HT1080 (cell line): ENCODE data around the gene F8. TPM values are rescaled to one million over a fixed set of nuclear protein-coding genes. Genes with fewer than 3 reads are reported as not detected.

Experiments
- DNase-seq: peaks from one replicate; pipeline ENCODE4 v3.0.0-alpha.2; 2015; ENCODE audit warnings: low read depth
- polyA plus RNA-seq, 2 experiments: library from polyadenylated mRNA; depleted of rRNA; stranded (reverse); fragments of >200 nt; gene quantifications; 2 replicates each; pipeline ENCODE4 v1.2.3, GENCODE V29; 2015
- total RNA-seq: library from RNA; depleted of rRNA; stranded (reverse); fragments of >200 nt; shearing (Covaris generic); gene quantifications from 2 replicates; pipeline ENCODE4 v1.2.3, GENCODE V29; 2014; rRNA removed

The F8 gene
- total RNA-seq, result 0.33 and 0.69 TPM in 2 replicates
- 2.5 TPM in 2 replicates for polyA plus RNA-seq (2015; cell fraction: cytosol; rRNA removed)
- 0.90 and 1.8 TPM in 2 replicates for polyA plus RNA-seq (2015; cell fraction: nucleus; rRNA removed)

GRCh38 chrX:155022585-155022984 is at the start of gene F8:
F8 (minus strand) TSS chrX:155022723; CDS start chrX:155022552, 171 bp downstream.
- DNase-seq, result no peak

DNA sequence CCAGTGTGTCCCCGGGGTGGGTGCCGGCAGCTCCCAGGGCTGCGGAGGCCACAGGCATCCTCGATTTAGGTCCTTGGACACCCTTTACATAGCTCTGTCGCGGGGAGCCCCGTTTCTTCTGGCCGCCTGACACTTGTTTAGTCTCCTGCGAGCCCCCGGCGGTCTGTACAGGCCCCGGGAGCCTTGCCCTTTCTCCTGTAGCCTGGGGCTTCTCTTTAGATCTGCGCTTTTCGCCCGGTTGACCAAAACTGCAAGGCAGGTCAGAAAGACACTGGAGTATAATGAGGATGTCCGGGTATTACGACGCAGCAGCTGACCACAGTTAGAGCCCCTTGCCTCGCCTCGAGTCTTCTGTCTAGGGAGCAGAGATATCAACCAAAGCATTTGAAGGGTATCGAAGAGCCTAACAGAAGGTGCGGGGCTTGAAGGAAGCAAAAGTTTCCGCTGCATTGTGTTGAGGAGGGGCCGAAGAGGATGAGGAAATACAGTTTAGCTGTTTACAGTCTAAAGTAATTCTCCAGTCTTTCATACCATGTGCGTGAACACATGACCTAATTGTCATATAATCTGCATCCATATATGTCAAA is 49.3 kb upstream of the F8 start:
- DNase-seq, result no peak

- DNase-seq, result peak; percentile 61
Observed at GRCh38 chrX:155070975-155071693, 48.6 kb upstream of the F8 start, which contains the start of the genes BRCC3, CMC4 and MTCP1. BRCC3 (plus strand) TSS chrX:155071508; CDS start chrX:155071528, 20 bp downstream. CMC4 (minus strand) TSS chrX:155071136; CDS start chrX:155064023, 7,113 bp downstream. MTCP1 (minus strand) TSS chrX:155071136; CDS start chrX:155066010, 5,126 bp downstream.

- no peak for DNase-seq
Observed at GRCh38 chrX:155070663-155070974, 48.1 kb upstream of the F8 start.

DNA sequence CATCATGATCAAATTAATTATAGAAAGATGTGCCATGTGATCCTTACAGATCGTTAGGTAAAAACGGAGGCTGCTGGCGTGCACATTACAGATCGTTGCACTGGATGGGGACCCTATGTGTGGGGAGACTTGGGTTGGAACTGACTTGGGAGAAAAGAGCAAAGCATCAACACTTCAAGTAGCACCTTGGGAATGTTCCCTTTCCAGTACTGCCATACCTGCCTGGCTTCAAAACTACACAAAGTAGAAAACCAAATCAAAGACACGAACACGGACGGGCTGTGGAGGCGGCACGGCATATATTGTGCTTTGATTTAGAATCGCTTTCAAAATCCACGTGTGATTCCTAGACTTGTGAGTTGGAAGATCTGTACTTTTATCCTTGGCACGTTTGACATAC is 47.5 kb upstream of the F8 start:
- no peak for DNase-seq

GRCh38 chrX:155069414-155069813 is 46.9 kb upstream of the F8 start:
- no peak for DNase-seq

DNA sequence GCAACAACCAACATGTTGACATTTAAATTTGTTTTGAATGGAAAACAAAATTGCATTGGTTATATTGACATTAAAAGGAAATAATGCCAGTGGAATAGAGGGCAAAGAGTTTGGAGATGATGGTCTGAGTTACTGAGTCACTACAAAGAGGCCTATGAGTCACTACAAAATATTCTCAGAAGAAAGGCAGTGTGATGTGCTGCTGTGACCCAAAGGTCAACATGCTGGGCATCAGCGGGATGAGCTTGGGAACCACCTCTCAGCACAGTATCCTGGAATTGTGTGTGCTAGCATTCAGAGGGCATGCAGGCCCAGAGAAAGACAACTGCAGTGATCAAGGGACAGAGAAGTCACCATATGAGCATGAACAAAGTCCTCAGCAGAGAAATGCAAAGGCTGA is 45.6 kb upstream of the F8 start:
- peak; percentile 79 for DNase-seq

DNA sequence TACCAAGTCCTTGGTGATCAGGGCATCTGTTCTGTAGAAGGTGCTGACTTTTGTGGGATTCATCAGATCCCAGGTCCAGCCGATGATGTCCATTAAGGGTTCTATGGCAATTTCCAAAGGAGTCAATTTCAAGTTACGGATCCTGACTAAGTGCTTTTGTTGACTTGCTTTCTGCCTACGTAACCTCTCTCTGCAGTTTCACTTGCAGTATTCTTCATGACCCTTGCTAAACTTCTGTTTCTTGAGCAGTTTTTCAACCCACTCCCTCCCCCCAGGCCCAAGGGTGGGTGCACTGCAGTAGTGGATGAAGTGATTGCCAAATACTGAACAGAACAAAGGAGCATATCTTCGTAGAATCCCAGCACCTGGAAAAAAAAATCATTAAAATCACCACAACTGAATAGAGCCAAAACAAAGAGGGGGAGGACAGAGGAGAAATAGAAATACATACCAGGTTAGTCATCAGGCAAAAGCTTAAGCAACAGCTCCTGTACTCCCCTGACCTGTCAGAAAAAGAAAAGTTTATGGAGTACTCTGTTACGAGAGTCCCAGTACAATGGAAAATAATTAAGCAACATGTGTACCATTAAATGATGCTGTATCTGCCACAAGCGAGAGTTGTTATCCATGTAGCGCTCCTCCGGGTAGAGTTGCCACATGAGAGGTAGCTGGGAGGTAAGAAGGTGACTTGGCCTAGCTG is 42.7 kb upstream of the F8 start:
- peak; percentile 53 for DNase-seq

GRCh38 chrX:155061760-155062159 is 39.2 kb upstream of the F8 start:
- DNase-seq, result no peak

DNA sequence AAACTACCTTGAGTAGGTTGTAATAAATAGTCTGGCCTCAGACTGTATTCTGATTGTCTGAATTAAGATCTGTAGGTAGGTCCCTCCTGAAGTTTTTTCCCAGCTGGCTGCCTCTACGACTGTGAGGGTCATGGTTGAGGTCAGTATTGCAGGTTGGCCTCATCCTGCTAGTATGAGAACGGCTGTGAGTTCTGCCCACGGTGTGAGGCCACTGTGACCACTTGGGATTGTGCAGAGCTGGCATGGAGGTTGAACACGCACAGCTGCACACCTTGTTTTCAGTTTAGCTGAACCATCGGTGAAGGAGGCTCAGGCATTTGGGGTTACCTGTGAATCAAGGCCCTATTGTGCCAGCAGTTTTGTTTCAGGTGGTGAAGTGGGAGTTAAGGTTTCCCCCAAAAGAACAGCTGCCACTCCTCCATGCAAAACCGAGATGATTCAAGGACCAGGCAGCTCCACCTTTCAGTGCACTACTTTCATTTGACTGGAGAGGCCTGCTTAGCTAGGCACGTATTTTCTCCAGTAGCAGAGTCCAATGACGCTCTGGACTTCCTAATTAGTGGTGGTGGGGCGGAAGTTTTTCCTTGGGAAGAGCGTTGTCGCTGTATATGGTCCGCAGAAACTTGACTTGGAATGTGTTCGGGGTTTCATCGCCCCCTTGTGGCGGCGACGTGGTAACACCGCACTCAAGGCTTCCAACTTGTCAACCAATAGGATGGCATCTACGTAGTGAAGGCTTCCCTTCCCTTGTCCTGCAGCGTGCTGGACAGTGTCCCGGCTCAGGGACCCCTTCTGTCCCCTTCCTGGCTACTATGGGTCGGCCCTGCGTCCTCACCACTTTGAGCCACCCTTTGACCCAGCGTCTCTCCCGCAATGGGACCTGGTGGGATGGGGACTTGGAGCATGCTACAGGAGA is 34.6 kb upstream of the F8 start:
- peak; percentile 70 for DNase-seq

DNA sequence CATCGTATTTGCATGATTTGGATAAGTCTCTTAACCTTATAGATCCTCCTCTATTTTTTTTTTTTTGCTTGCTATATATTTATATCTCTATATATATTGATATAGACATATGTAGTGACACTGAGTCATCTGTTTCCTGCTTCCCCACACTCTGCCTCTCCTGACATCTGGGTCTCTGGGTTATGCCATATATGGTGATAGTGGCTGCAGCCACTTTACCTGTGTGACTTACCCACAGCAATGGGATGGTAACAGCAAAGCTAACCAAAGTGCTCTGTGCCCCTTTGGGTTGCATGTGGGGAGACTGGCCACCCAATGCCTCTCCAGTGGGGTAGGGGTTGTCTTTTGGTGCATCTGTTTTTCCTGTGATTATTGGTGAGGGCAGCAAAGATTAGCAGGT is 33.9 kb upstream of the F8 start:
- DNase-seq, result no peak

- DNase-seq, result no peak
Observed at GRCh38 chrX:155055494-155055893, 33.0 kb upstream of the F8 start.

DNA sequence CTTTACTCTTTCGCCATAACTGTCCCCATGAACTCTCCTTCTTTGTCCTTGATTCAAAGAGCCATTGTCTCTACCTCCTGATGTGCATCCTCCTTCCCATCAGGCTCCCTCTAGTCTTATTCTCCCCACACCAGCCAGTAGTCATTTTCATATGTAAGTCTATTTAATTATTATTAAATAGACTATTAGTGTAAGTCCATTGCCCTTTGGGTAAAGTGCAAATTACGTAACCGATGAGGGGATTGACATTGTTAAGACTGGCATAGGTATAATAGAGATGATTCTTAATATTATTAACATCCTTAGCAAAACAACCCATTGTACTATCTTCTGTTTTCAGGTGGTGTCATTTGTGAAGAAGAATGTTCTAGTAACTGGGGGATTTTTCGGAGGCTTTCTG is 31.7 kb upstream of the F8 start:
- DNase-seq, result no peak

DNA sequence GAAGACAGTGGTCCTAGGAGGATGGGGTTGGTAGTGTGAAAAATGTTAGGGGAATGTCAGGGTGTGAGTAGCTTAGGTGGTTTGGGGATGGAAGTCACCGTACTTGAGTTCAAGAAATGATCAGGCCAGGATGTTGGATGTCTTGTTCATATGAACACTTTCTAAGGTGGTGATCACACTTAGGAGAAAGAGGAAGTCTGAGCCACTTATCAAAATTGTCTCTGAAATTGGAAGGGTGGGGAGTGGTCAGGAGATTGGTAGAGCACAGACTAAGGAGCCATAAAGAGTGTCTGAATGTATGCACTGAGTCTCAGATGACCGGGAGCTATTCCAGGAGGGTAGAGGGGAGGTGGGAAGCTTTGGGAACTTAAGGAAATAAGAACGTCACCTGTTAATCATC is 31.1 kb upstream of the F8 start:
- DNase-seq, result no peak

GRCh38 chrX:155052738-155053498 is 30.4 kb upstream of the F8 start:
- no peak for DNase-seq

DNA sequence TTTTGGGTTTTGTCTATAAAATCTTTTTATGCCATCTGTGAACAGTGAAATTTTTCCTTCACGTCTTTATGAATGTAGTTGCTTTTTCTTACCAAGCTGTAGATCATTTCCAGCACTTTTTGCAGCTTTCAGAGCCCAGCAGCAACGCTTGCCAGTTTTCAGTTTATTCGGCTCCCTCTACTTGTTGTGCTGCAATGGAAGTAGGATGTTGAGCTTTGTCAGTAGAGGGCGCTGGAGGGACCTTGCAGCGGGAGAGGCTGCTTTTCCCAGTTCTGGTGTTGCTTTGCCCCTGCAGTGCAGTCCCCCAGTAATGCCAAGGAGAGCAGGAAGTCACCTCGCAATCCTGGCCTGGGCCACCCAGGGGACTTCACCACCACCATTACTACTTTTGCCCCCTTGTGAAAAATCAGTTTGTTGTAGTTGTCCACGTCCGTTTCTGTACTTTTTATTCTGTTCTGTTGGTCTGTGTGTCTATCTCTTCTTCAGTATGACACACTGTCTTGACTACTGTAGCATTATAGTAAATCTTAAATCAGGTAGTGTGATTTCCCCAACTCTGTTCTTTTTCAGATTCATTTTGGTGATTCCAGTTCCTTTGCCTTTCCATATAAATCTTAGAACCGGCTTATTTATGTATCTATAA is 26.6 kb upstream of the F8 start:
- DNase-seq, result peak; percentile 48

GRCh38 chrX:155046811-155047528 is 24.4 kb upstream of the F8 start:
- DNase-seq, result no peak

DNA sequence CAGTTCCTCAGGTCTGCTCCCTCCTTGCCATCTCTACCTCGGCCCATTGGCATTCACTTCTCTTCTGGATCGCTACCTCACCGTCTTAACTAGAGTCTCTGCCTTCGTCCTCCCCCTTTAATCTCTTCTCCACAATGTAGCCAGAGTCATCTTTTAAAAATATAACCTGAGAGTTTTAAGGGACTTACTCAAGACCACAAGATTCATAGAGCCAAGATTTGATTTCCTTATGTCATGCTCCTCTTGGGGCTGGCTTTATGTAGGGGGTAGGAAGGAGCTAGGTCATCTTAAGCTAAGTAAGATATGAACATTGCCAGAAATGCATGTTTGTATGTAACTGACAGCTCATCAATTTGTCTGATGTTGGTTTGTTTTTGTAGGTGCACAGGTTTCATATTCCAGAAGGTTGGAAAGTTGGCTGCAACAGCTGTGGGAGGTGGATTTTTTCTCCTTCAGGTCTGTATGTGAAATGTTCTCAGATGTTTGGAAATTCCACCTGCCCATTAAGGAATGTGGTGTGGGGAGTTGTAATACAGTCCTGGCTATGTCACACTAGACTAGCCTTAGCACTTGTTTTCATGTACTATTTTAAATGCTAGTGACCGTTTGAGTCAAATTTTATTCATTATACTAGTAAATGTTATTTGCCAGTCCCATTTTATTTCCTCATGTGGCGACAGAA is 23.7 kb upstream of the F8 start:
- no peak for DNase-seq

GRCh38 chrX:155035688-155036087 is 13.2 kb upstream of the F8 start:
- DNase-seq, result no peak
